Inferior parietal cortex (tissue), 1 donor: ENCODE results near the gene DNAH8.
"Not testable (repeated sequence)": the region's sequence is repeated elsewhere in the genome, so short reads cannot be mapped to it uniquely, and the experiment has no call there.

Source experiments
- DNase-seq: peaks from one replicate; pipeline ENCODE4 v3.0.0-alpha.2; 2016; ENCODE audit errors: extremely low spot score

DNAH8 gene

GRCh38 chr6:38750968-38751615 is 36.0 kb downstream of the DNAH8 start:
- no peak for DNase-seq

DNA sequence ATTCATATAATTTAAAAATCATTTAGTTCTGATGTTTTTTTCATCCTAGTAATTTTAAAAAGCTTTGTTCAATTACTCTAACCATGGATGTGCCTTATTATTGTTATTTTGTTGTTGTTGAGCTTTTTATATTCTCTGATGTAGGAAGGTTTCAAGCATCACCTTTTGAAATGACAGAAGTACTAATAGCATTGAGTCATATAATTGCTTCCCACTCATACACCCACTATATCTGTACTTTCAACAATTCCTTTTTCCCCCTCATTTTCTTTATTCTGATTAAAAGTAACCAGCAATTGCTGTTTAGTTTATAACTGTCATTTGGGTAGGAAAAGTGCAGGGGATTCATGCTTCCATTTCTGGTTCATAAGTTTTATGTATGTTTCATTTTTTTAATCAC is 38.6 kb downstream of the DNAH8 start:
- no peak for DNase-seq

GRCh38 chr6:38755207-38755606 is 40.1 kb downstream of the DNAH8 start:
- DNase-seq = no peak

GRCh38 chr6:38755874-38756273 is 40.8 kb downstream of the DNAH8 start:
- no peak for DNase-seq

- DNase-seq = no peak
These were observed 45.0 kb downstream of the DNAH8 start for GRCh38 chr6:38760097-38760496.

DNA sequence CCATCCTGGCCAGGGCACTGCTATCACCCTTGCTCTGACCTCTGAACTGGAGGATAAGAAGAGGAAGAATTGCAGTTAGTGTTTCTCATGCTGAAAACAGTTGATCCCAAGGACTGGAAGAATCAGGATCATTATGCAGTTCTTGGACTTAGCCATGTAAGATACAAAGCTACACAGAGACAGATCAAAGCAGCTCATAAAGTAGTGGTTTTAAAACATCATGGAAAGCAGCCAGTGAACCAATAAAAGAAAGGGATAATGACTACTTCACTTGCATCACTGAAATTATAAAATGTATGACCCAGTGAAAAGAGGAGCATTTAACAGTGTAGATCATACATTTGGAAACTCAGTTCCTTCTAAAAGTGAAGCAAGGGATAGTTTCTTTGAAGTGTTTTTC is 47.7 kb downstream of the DNAH8 start:
- no peak for DNase-seq

- DNase-seq = no peak
These were observed 52.4 kb downstream of the DNAH8 start for GRCh38 chr6:38767560-38767959.

DNA sequence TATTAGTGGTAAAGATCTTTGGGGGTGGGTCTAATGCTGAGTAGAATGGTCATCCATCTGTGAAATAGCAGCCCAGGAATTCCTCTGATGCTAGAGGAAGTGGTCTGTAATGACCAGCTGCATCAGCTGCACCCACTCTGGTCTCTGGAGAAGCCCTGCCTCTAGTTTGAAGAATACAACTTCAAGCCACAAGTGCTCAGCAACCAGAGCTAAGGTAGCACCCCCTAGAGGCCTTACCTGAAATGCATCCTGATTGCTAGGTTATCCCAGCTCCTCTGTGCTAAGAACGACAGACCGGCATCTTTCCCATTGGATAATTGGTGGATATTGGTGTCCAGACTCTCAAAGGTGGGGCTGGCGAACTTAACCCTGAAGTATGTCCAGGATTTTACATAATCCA is 58.2 kb downstream of the DNAH8 start:
- no peak for DNase-seq

GRCh38 chr6:38774929-38775707 is 60.0 kb downstream of the DNAH8 start:
- DNase-seq = no peak

DNA sequence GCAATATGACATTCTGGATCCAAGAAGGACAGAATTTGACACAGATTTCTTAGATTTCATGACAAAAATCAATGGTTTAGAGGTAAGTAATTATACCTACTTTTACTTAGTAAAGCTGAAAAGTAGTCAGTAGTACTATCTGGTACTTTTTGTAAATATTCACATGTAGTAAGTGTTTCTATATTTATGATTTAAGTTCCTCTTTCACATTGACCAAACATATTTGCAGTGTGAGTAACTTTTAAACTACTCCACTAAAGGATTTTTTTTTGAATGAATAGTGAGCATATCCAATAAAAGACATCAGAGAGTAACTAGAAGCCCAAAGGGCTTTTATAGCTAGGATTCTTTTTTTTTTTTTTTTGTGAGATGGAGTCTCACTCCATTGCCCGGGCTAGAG is 60.8 kb downstream of the DNAH8 start:
- DNase-seq = no peak

- DNase-seq = no peak
These were observed 61.4 kb downstream of the DNAH8 start for GRCh38 chr6:38776515-38776914.

DNA sequence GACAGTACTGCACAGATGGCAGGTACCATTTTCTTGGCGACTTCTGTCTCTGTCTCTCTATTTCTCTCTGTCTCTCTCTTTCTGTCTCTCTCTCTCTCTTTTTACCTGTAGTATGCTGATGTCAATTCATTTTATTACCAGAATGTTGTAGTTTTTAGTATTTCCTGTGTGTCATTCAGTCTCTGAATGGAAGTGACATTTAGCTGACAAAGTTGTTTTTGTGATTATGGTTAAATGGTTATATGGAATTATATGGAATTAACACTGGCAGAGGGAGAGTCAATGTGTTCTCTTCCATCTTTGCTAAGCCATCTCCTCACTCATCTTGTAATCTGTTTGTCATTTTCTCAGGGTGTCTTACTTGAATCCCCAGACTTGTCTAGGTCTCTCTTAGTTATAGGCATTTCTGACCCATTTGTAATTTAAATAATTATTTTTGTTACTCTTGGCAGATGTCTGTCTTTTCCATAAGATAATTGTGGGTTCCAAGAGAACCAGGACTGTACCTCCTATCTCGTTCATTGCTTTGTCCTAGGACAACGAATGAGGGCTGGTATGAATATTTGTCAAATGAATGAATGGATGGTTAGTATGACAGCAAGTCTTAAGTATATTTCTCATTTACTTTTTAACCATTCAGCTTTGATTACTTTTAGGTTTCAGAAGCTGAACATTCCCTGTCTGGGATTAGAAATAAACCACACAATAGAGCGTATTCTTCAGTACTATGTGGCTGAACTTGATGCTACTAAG is 64.4 kb downstream of the DNAH8 start:
- DNase-seq = no peak

DNA sequence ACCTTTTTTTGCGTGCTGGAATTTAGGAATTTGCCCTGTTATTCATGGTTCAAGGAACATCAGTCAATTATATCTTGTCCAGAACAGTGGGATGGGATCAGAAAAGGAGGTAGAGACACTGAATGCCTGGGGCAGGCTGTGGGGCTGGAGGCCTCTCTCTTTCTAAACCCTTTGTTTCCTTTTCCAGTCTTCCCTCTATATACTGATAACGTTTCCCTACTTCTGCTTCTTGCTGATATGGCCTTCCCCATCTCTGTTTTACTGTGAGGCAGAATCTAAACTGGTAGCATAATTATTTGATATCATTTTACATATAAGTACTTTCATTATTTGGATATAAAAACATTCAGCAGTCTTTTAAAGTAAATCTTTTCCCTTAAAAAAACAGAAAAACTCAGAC is 67.5 kb downstream of the DNAH8 start:
- no peak for DNase-seq

DNA sequence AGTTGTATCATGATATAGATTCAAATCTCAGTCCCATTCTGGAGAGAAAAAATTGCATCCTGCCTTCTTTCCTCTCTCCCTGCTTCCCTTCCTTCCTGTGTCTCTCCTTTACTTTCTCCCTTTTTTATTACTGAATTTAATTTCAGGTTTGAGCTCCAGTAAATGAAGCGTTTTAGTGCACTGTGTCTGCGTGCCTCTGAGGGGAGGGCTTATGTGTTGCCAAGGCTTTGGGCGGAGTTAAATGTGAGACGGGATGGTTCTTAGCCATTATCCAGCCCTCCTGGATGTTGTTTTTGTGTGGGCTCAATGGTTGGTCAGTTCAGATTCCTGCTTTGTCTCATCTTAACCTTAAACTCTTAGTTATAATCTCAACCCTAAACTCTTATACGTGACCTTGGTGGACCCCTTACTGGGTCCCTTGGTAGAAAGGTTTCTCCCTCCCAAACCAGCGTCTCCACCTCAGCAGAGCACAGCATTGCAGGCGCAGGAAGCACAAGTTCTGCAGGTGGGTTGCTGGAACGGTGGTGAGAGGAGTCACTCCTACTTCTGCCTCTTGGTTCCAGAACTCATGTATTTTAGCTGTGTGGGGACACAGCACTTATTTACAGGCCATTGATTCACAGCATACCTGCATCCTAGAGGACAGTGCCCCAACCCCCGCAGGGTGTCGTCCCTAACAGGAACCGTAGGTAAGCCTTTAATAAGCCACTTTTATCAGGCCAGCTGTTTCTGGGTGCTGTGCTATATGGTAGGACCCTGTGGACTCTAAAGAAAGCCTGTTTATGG is 68.5 kb downstream of the DNAH8 start:
- DNase-seq = no peak

GRCh38 chr6:38784506-38785235 is 69.6 kb downstream of the DNAH8 start:
- no peak for DNase-seq

DNA sequence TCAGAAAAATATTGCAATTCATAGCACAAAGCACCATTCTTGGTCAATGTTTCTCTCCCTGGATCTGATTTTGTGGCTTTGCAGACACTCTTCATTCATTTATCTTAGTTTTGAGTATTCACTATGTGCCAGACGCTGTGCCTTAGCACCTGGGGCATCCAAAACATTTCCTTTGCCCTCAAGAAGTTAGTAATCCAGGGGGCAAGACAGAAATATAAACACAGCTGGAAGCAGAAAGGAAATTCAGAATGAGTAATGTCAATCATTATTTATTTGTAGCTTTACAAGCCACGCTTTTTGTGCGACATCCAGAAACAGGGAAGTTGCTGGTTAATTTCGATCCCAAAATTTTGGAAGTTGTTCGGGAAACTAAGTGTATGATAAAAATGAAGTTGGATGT is 71.4 kb downstream of the DNAH8 start:
- DNase-seq = no peak

DNA sequence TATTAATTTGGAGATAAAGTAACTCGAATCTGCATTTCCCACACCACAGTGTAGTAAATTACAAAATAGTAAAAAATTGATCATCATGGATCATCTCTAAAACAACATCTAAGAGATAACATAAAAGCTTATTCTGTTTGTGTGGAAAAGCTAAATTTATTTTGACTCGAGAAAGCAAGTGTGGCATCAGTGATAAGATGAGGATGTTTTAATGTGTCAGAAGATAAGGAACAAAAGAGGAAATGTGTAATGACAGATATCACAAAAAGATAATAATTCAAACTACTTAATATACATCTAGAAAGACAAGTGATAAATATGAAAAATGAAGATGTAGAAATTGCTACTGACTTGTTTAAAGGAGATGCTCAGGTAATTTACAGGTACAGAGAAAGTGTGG is 74.1 kb downstream of the DNAH8 start:
- DNase-seq = no peak

DNA sequence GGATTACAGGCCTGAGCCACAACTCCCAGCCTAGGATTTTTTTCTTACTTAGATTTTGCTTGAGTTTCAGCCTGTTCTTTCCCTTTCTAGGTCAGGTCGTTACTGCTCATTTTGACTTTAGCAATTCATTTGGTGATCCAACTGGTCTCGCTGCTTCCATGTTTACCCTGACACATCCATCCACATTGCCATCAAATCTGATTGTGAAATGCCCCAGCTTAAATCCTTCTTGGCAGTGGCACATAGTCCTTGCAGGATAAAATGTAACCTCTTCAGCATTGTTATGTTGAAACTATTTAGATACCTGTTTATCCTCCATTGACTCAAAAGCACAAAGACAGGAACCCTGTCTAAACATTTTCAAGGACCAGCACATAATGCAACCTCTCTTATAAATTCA is 77.2 kb downstream of the DNAH8 start:
- no peak for DNase-seq

DNA sequence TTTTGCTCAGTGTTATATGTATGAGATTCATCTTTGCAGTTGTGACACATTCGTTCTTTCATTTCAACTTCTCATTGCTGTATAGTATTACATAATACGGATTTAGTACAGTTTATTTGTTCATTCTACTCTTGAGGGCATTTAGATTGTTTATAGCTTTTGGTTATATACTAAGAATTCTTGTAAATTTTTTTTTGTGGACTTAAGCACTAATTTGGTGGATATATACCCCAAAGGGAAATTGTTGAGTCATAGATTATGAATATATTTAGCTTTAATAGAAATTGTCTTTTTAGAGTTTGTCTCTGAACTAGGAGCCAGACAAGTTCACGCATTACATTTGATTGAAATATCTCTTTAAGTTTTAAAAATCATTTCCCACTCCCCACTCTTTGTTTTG is 79.6 kb downstream of the DNAH8 start:
- no peak for DNase-seq

DNA sequence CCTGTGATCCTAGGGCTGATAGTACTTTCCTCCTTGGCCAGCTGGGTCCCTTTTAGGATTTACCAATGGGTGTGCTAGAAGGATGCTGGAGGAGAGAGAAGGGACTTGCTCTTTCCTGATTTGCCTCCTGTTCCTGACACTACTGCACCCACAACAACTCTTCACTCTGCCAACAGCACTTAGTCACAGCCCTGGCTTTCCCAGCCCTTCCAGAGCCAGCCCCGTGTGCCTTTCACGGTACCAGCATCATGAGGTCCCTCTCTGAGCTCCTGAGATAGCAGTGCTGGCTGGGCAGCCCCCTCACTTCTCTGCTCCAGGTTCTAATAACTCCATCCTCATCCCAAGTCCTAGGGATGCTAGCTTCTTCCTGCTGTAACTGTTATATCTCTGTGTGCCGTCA is 80.9 kb downstream of the DNAH8 start:
- DNase-seq = no peak

GRCh38 chr6:38796437-38796836 is 81.3 kb downstream of the DNAH8 start:
- not testable (repeated sequence) for DNase-seq
